IgD-negative memory B cell (primary cell): ENCODE measurements around the gene TBCE. TPM values are rescaled to one million over a fixed set of nuclear protein-coding genes. Genes with fewer than 3 reads are reported as not detected.
"Not testable (repeated sequence)": the region's sequence is repeated elsewhere in the genome, so short reads cannot be mapped to it uniquely, and the experiment has no call there.

ENCODE experiments used
- H3K27ac Mint-ChIP-seq, 3 donors: one replicate each; pipeline ENCODE4 v1.8.0; 2020 to 2022; ENCODE audit warnings: mild to moderate bottlenecking in 3 of 3, mixed read lengths in 3 of 3, moderate library complexity in 1 of 3
- H3K27me3 Mint-ChIP-seq: one replicate; pipeline ENCODE4 v1.8.0; 2021; ENCODE audit warnings: mixed read lengths
- H3K36me3 Mint-ChIP-seq: one replicate; pipeline ENCODE4 v1.8.0; 2020; ENCODE audit warnings: mild to moderate bottlenecking, mixed read lengths
- H3K4me1 Mint-ChIP-seq, 3 donors: one replicate each; pipeline ENCODE4 v1.8.0; 2020 to 2022; ENCODE audit warnings: mixed read lengths in 3 of 3, mild to moderate bottlenecking in 1 of 3
- H3K4me3 Mint-ChIP-seq, 4 donors: one replicate each; pipeline ENCODE4 v1.8.0; 2020 to 2022; ENCODE audit warnings: mild to moderate bottlenecking in 4 of 4, mixed read lengths in 4 of 4, moderate library complexity in 3 of 4
- H3K9me3 Mint-ChIP-seq, 3 donors: one replicate each; pipeline ENCODE4 v1.8.0; 2020 to 2021; ENCODE audit warnings: mixed read lengths in 3 of 3, mild to moderate bottlenecking in 1 of 3
- polyA plus RNA-seq: library from polyadenylated mRNA; unstranded; fragments of 300-500 nt; fragmentation: Illumina TruSeq; gene quantifications from one replicate; pipeline ENCODE4 v1.2.3, GENCODE V29; 2021

Gene TBCE
- polyA plus RNA-seq, 1 donor from 2014 or later, result 14.7 TPM

DNA sequence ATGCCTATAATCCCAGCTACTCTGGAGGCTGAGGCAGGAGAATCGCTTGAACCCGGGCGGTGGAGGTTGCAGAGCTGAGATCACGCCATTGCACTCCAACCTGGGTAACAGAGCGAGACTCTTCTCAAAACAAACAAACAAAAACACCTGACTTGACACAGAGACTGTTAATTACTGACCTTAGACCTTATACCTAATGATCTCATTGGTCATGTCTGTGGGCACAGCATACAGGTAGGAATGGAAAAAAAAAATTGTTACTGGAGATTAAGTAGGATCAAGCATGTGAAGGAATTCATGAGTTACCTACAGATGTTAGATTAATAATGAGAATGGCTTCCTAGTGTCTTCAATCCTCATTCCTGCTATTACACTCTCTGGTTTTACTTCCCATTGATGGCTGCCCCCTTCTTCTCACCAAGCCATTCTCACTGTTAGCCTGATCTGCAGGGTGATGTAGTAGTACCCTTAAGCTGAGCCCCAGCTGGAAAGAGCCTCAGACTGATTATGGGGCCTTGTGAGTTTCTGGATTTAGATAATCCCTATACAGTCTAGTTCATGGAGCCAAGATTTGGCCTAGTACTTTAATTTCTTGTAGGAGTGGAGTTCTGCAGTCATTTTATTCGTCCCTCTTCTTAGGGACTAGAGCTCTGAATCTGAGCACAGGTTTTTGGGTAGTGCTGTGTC is 8.8 kb downstream of the TBCE start:
- H3K27ac Mint-ChIP-seq, result peak overlapping the region in 1 of 3 donors; percentile 3
- peaks cover 10% of the 10 kb centered on the region for H3K36me3 Mint-ChIP-seq
- H3K27me3 Mint-ChIP-seq, result no peaks in the 10 kb centered on the region
- H3K4me1 Mint-ChIP-seq, result peaks cover 0 to 6% (median 0%) of the 10 kb centered on the region in 3 donors
- no peak overlapping the region for H3K4me3 Mint-ChIP-seq
- H3K9me3 Mint-ChIP-seq, result no peaks in the 10 kb centered on the region

DNA sequence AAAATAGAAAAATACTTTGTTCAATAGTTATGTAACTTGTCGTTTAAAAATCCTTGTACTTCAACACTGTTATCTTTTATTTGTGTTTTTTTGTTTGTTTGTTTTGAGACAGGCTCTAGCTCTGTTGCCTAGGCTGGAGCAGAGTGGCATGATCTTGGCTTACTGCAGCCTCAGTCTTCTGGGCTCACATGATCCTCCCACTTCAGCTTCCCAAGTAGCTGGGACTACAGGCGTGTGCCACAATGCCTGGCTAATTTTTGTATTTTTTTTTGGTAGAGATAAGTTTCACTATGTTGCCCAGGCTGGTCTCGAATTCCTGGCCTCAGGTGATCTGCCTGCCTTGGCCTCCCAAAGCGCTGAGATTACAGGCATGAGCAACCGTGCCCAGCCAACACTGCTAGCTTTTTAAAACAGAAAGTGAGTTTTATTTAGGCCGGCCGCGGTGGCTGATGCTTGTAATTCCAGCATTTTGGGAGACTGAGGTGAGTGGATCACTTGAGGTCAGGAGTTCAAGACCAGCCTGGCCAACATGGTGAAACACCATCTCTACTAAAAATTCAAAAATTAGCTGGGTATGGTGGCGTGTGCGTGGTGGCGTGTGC is 11.0 kb downstream of the TBCE start:
- not testable (repeated sequence) for H3K9me3 Mint-ChIP-seq, H3K4me3 Mint-ChIP-seq, H3K4me1 Mint-ChIP-seq, H3K27ac Mint-ChIP-seq, H3K27me3 Mint-ChIP-seq
- peaks cover 10% of the 10 kb centered on the region for H3K36me3 Mint-ChIP-seq

DNA sequence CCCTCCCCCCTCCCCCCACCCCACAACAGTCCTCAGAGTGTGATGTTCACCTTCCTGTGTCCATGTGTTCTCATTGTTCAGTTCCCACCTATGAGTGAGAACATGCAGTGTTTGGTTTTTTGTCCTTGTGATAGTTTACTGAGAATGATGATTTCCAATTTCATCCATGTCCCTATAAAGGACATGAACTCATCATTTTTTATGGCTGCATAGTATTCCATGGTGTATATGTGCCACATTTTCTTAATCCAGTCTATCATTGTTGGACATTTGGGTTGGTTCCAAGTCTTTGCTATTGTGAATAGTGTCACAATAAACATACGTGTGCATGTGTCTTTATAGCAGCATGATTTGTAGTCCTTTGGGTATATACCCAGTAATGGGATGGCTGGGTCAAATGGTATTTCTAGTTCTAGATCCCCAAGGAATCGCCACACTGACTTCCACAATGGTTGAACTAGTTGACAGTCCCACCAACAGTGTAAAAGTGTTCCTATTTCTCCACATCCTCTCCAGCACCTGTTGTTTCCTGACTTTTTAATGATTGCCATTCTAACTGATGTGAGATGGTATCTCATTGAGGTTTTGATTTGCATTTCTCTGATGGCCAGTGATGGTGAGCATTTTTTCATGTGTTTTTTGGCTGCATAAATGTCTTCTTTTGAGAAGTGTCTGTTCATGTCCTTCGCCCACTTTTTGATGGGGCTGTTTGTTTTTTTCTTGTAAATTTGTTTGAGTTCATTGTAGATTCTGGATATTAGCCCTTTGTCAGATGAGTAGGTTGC is 14.9 kb downstream of the TBCE start:
- H3K27me3 Mint-ChIP-seq, H3K9me3 Mint-ChIP-seq, H3K4me1 Mint-ChIP-seq, H3K4me3 Mint-ChIP-seq, H3K27ac Mint-ChIP-seq, H3K36me3 Mint-ChIP-seq: not testable (repeated sequence)

DNA sequence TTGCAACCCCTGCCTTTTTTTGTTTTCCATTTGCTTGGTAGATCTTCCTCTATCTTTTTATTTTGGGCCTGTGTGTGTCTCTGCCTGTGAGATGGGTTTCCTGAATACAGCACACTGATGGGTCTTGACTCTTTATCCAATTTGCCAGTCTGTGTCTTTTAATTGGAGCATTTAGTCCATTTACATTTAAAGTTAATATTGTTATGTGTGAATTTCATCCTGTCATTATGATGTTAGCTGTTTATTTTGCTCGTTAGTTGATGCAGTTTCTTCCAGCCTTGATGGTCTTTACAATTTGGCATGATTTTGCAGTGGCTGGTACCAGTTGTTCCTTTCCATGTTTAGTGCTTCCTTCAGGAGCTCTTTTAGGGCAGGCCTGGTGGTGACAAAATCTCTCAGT is 18.4 kb downstream of the TBCE start:
- H3K4me1 Mint-ChIP-seq, H3K27me3 Mint-ChIP-seq, H3K36me3 Mint-ChIP-seq, H3K9me3 Mint-ChIP-seq, H3K4me3 Mint-ChIP-seq, H3K27ac Mint-ChIP-seq: not testable (repeated sequence)

DNA sequence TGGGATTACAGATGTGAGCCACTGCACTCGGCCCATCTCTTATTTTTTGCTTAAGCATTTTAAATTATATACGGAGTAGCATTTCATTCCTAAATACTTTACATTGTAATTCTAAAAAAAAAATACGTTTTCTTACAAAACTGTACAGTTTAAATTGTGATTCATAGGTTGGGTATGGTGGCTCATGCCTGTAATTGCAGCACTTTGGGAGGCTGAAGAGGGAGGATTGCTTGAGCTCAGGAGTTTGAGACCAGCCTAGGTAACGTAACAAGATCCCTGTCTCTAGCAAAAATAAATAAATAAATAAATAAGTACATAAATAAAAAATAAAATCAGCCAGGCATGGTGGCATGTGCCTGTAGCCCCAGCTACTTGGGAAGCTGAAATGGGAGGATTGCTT is 24.6 kb downstream of the TBCE start:
- Mint-ChIP-seq H3K27ac (no peak overlapping the region), H3K27me3 (no peaks in the 10 kb centered on the region), H3K4me1 (peaks cover 0 to 4% (median 4%) of the 10 kb centered on the region in 3 donors), H3K4me3 (no peak overlapping the region), H3K36me3 (peaks cover 7% of the 10 kb centered on the region), H3K9me3 (peaks cover 0 to 2% (median 0%) of the 10 kb centered on the region in 3 donors)

DNA sequence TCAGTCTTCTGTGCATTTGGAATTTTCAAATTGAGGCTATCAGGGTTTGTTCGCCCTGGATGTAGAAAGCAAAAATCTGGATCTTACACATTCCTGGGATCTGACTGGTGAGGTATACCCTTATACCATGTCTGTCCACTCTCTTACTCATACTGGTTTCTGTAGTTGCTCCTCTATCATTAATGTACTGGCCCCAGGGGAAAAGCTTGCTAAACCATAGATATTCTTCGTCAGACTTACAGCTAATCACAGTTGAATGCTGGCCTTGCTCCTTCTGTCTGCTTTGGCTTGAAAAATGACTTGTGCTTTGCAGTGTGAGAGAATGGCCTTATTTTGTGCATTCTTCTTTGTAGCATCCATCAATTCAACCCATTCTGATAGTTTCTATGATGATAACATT is 30.5 kb downstream of the TBCE start:
- peaks cover 0 to 2% (median 0%) of the 10 kb centered on the region in 3 donors for H3K9me3 Mint-ChIP-seq
- H3K4me1 Mint-ChIP-seq, result peaks cover 1 to 8% (median 5%) of the 10 kb centered on the region in 3 donors

DNA sequence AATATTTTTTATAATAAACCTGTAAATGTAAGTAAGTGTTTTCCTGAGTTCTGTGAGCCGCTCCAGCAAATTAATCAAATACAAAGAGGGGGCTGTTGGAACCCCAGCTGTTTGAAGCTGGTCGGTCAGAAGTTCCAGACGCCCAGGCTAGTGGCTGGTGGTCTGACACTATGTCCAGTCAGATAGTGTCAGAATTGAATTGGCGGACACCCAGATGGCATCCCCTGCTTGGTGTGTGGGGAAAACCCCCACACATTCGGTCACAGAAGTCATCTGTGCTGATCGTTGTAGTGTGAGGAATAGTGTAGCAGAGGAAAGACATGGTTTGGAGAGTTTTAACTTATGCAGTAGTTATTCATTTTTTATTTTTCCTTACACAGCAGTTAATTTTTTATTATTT is 32.4 kb downstream of the TBCE start:
- Mint-ChIP-seq H3K4me3 (no peak overlapping the region), H3K27me3 (no peaks in the 10 kb centered on the region), H3K4me1 (peaks cover 1 to 8% (median 5%) of the 10 kb centered on the region in 3 donors), H3K27ac (no peak overlapping the region), H3K9me3 (peaks cover 0 to 2% (median 0%) of the 10 kb centered on the region in 3 donors), H3K36me3 (peaks cover 3% of the 10 kb centered on the region)

More for the DNA sequence above, 30.5 kb downstream of the TBCE start:
- Mint-ChIP-seq H3K36me3 (peaks cover 3% of the 10 kb centered on the region), H3K27me3 (no peaks in the 10 kb centered on the region), H3K27ac (peak overlapping the region in 1 of 3 donors; percentile 89), H3K4me3 (no peak overlapping the region)

DNA sequence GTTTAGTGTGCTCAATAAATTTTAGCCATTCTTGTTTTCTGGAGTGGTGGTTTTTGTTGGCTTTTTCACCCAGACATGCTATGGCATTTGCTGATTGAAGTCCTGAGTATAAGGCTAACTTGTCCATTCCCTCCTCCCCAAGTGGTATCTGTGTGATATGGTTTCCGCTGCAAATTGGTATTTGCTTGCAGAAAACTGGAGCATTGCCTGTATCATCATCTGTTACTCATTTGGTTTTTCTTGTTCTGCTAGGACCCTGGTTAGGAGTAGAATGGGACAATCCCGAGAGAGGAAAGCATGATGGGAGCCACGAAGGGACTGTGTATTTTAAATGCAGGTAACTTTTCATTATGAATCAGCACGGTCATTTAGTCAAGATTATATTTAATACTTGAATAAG is 34.0 kb downstream of the TBCE start:
- Mint-ChIP-seq H3K4me3 (no peak overlapping the region), H3K9me3 (peaks cover 0 to 2% (median 0%) of the 10 kb centered on the region in 3 donors), H3K27ac (peak overlapping the region in 1 of 3 donors; percentile 38), H3K4me1 (peaks cover 1 to 6% (median 3%) of the 10 kb centered on the region in 3 donors), H3K27me3 (no peaks in the 10 kb centered on the region), H3K36me3 (peaks cover 3% of the 10 kb centered on the region)

DNA sequence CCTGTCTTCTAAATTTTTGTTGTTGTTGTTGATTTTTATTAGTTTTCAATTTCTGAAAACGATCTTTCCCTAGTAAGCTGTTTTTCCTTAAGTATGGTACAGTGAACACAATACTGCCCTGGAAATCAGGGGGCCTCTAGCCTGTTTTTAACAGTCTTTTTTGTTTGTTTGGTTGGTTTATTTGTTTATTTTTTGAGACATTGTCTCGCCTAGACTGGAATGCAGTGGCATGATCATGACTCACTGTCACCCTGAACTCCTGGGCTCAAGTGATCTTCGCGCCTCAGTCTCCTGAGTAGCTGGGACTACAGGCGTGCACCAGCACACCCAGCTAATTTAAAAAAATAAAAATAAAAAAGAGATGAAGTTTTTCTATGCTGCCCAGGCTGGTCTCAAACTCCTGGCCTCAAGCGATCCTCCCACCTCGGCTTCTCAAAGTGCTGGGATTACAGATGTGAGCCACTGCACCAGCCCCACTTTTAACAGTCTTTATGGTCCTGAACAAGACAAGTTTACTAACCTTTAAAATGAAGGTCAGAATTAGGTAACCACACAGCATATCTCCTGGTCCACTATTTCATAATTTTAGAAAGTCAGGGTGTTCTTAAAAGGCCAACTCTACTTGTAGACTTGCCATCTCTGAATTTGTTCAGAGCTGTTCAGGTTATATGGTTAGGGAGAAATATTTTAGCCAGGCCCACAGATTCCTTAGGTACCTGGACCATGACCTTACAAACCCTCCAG is 35.4 kb downstream of the TBCE start:
- H3K9me3 Mint-ChIP-seq, result no peaks in the 10 kb centered on the region

DNA sequence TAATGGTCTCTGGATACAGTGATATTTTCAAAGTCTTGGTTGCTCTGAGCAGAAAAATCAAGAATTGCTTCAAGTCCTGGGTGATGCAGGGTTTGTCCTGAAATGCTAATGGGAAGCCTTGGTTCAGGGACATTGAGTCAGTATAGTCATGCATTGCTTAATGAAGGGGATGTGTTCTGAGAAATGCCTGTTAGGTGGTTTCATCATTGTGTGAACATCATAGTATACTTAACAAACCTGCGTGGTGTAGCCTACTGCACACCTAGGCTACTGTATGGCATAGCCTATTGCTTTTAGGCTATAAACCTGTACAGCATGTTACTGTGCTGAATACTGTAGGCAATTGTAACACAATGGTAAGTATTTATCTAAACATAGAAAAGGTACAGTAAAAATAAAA is 36.4 kb downstream of the TBCE start:
- Mint-ChIP-seq H3K9me3 (no peaks in the 10 kb centered on the region), H3K4me3 (no peak overlapping the region), H3K27ac (no peak overlapping the region), H3K27me3 (no peaks in the 10 kb centered on the region), H3K4me1 (peaks cover 0 to 4% (median 1%) of the 10 kb centered on the region in 3 donors), H3K36me3 (peaks cover 3% of the 10 kb centered on the region)

More for the DNA sequence above, 35.4 kb downstream of the TBCE start:
- peaks cover 3% of the 10 kb centered on the region for H3K36me3 Mint-ChIP-seq
- H3K4me1 Mint-ChIP-seq, result peaks cover 1 to 4% (median 2%) of the 10 kb centered on the region in 3 donors
- no peak overlapping the region for H3K27ac Mint-ChIP-seq
- H3K4me3 Mint-ChIP-seq, result no peak overlapping the region
- no peaks in the 10 kb centered on the region for H3K27me3 Mint-ChIP-seq

DNA sequence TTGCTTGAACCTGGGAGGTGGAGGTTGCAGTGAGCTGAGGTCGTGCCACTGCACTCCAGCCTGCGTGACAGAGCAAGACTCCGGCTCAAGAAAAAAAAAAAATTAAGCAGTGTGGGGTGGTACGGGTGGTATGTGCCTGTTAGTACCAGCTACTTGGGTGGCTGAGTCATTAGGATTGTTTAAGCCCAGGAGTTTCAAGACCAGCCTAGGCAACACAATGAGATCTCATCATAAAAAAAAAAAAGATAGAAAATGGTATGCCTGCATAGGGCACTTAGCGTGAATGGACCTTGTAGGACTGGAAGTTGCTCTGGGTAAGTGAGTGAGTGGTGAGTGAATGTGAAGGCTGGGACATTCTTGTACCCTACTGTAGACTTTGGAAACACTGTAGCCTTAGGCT is 37.0 kb downstream of the TBCE start:
- Mint-ChIP-seq H3K36me3 (peaks cover 3% of the 10 kb centered on the region), H3K9me3 (no peaks in the 10 kb centered on the region), H3K4me1 (peaks cover 0 to 4% (median 1%) of the 10 kb centered on the region in 3 donors), H3K4me3 (no peak overlapping the region), H3K27me3 (no peaks in the 10 kb centered on the region), H3K27ac (no peak overlapping the region)

DNA sequence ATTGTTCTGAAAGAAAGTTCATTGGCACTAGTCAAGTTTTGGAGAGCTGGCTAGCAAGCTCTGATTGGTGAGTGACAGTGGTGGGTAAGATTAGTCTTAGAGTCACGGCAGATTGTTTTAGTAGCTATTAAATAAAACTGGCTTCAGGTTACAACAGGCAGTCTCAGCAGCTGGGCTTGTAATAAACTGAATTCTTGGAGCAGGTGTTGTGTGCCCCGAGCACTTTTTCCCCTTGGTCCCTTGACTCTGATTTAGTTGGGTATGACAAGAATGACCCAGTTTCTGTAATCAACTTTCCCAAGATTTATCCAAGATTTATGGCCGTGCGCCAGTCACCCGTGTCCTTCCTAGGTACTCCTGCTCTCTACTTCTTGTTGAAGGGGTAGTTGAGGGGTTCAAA is 40.2 kb downstream of the TBCE start:
- Mint-ChIP-seq H3K36me3 (no peaks in the 10 kb centered on the region), H3K4me1 (no peaks in the 10 kb centered on the region), H3K4me3 (no peak overlapping the region), H3K27ac (no peak overlapping the region), H3K9me3 (no peaks in the 10 kb centered on the region), H3K27me3 (no peaks in the 10 kb centered on the region)

DNA sequence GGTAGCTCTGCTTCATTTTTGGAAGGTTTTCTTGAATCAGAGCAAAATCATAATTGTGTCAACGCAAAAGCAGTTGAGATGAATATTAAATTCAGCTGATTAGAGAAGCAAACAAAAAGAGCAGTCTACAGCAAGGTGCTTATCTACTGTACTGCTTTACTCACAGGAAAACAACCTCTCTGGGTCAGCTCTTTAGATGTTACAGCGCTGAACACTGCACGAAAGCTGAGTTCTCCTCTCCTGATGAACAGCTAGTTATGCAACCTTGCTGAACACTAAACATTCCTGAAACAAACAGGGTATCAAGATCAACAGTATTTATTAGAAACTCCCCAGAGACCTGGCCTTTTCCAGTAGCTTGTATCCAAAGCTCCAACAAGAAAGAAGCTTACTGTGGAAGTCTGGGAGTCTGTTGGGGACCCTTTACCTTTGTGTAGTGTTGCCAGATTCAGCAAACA is 41.3 kb downstream of the TBCE start:
- no peaks in the 10 kb centered on the region for H3K27me3 Mint-ChIP-seq
- no peaks in the 10 kb centered on the region for H3K9me3 Mint-ChIP-seq
- no peaks in the 10 kb centered on the region for H3K4me1 Mint-ChIP-seq
- no peak overlapping the region for H3K4me3 Mint-ChIP-seq
- H3K27ac Mint-ChIP-seq, result no peak overlapping the region
- H3K36me3 Mint-ChIP-seq, result no peaks in the 10 kb centered on the region

DNA sequence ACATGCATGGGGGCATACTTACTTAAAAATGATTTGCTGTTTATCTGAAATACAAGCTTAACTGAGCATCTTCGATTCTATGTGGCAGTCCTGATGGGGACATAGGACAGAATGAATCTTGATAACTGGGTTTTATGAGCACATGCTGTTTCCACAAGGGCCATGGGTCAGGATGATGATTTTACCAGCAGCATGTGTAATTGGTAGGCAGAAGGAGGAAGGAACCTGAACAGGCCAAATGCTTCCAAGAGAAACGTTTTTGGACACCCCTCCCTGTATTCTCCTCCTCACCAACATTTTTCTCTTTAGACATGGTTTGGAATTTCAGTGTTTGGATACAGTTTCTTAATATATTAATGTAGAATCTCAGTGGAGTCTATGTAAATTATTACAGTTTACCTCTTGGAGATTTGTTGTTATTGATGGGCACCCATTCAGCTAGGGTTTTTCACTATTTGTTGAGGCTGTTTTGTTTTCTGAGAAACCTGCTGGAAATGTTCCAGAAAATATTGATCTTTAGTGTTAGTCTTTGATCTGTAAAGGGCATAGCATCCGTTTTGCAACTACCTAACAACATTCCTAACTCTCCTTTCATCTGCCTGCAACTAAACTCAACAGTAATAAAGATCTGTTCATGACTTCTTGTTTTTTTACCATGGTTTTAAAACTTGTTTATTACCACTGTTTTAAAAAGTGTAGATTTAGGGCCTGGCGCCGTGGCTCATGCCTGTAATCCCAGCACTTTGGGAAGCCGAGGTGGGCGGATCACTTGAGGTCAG is 42.0 kb downstream of the TBCE start:
- H3K27me3 Mint-ChIP-seq, result no peaks in the 10 kb centered on the region
- no peak overlapping the region for H3K27ac Mint-ChIP-seq
- no peak overlapping the region for H3K4me3 Mint-ChIP-seq
- no peaks in the 10 kb centered on the region for H3K36me3 Mint-ChIP-seq
- no peaks in the 10 kb centered on the region for H3K4me1 Mint-ChIP-seq
- H3K9me3 Mint-ChIP-seq, result no peaks in the 10 kb centered on the region
